ENCODE data around the gene LTO1.

LTO1 gene, protein sequence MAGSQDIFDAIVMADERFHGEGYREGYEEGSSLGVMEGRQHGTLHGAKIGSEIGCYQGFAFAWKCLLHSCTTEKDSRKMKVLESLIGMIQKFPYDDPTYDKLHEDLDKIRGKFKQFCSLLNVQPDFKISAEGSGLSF

DNA sequence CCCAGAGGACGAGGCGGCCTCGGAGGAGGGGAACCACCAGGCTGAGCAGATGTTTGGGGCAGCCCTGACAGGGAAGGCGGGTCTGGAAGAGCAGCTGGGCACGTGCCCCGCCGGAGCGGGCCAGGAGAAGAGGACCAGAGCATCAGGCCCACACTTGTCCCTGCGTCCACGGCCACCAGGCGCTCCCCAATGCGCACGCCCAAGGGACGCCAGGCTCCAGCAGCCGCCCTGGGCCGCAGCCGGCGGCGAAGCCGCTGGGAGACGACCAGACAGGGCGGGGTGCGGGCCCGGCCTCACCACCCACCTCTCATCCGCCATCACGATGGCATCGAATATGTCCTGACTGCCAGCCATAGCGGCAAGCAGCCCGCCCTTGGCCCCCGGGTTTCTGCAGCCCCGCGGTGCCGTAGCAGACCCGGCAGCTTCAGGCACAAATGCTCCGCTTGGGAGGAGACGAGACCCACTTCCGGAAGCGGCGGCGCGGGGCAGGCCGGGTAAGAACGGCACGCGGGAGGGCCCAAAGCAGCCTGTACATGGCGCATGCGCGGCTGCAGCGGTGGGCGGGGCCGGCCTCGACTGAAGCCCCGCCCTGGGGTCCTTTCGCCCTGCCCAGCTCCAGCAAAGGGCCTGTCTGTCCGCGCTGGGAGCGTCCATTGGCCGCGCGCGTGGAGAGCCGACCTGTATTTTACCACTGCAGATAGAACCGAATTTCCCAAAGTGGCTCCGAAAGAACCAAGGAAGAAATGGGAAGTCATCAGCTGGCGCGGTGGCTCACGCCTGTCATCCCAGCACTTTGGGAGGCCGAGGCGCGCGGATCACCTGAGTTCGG, at the start of gene LTO1:
Gene LTO1 (minus strand): TSS at position 468 of the 829 bp plus-strand sequence. CDS start 114 bp downstream, at position 354.
- peaks cover under 1% of the 10 kb centered on the region for H3K4me1 ChIP-seq (ENCODE audit: insufficient read depth, insufficient read length)
- DNase-seq (ENCODE audit: low read depth, low spot score): peak; percentile 92
- H3K4me3 ChIP-seq (ENCODE audit: insufficient read length, low read depth): peak within 1 kb of the TSS; percentile 95
- H3K9ac ChIP-seq (ENCODE audit: insufficient read length, low read depth): peak within 1 kb of the TSS; percentile 94
- no peaks in the 10 kb centered on the region for H3K27me3 ChIP-seq (ENCODE audit: insufficient read depth, insufficient read length)
- peaks cover 36% of the 10 kb centered on the region for H3K36me3 ChIP-seq (ENCODE audit: insufficient read depth, insufficient read length, low read length)
- no peaks in the 10 kb centered on the region for H3K9me3 ChIP-seq (ENCODE audit: insufficient read depth, low read length)
- TF ChIP-seq ZNF274 (IDR thresholded peaks at IDR 0.05; ENCODE audit: low read depth, low read length) (no peak), YY1 (IDR thresholded peaks at IDR 0.05; ENCODE audit: insufficient read depth, insufficient read length) (no peak), SUZ12 (IDR thresholded peaks at IDR 0.05; ENCODE audit: extremely low read depth, insufficient read depth, insufficient read length) (no peak)

DNA sequence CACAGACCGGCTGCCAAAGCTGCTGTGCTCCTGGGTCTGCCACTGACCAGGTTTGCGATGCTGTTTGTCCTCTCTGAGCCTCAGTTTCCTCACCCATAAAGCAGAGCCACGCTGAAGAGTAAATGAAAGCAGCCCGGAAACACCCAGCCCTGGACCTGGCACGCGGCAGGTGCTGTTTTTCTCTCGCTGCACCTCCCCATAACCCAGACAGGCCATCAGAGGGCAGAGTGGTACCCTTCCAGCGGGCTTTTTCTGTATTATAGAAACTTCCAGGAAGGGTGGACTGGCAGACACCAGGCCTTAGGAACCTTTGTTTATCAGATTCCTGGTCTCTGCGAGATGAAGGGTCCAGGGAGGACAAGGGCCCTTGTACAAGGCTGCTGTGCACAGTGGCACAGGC, 46.6 kb upstream of the LTO1 start:
- H3K27me3 ChIP-seq (ENCODE audit: insufficient read depth, insufficient read length): peaks cover 21% of the 10 kb centered on the region
- H3K9me3 ChIP-seq (ENCODE audit: insufficient read depth, low read length): no peaks in the 10 kb centered on the region
- no peak for TF ChIP-seq ZNF274 (IDR thresholded peaks at IDR 0.05; ENCODE audit: low read depth, low read length)
- no peak for TF ChIP-seq SUZ12 (IDR thresholded peaks at IDR 0.05; ENCODE audit: extremely low read depth, insufficient read depth, insufficient read length)
- no peak for TF ChIP-seq YY1 (IDR thresholded peaks at IDR 0.05; ENCODE audit: insufficient read depth, insufficient read length)
- H3K9ac ChIP-seq (ENCODE audit: insufficient read length, low read depth): no peak overlapping the region
- no peak for DNase-seq (ENCODE audit: low read depth, low spot score)
- peaks cover 9% of the 10 kb centered on the region for H3K4me1 ChIP-seq (ENCODE audit: insufficient read depth, insufficient read length)
- H3K36me3 ChIP-seq (ENCODE audit: insufficient read depth, insufficient read length, low read length): no peaks in the 10 kb centered on the region
- H3K4me3 ChIP-seq (ENCODE audit: insufficient read length, low read depth): no peak overlapping the region

DNA sequence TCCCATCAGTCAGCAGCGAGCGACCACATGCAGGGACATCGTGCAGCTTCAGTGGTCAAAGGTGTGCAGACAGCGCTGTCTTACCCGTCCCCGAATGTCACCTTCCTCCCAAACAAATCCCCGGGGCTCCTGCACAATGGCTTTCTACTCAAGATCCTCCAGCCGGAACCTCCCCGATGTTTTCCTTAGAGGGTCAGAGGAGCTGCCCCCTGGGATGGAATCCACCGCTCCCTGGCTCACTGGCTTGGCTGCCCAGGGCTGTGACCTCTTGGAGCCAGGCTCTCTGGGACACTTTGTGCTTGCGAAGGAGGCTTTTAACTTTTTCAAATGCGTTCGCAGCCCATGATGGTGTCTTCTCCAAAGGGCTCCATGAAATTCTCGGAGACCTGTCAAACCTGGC, 46.0 kb upstream of the LTO1 start:
- TF ChIP-seq SUZ12 (IDR thresholded peaks at IDR 0.05; ENCODE audit: extremely low read depth, insufficient read depth, insufficient read length) (no peak), ZNF274 (IDR thresholded peaks at IDR 0.05; ENCODE audit: low read depth, low read length) (no peak), YY1 (IDR thresholded peaks at IDR 0.05; ENCODE audit: insufficient read depth, insufficient read length) (no peak)
- Histone ChIP-seq H3K4me3 (ENCODE audit: insufficient read length, low read depth) (no peak overlapping the region), H3K27me3 (ENCODE audit: insufficient read depth, insufficient read length) (peaks cover 21% of the 10 kb centered on the region), H3K9ac (ENCODE audit: insufficient read length, low read depth) (no peak overlapping the region), H3K4me1 (ENCODE audit: insufficient read depth, insufficient read length) (peaks cover 5% of the 10 kb centered on the region), H3K9me3 (ENCODE audit: insufficient read depth, low read length) (no peaks in the 10 kb centered on the region), H3K36me3 (ENCODE audit: insufficient read depth, insufficient read length, low read length) (no peaks in the 10 kb centered on the region)
- DNase-seq (ENCODE audit: low read depth, low spot score): no peak

DNA sequence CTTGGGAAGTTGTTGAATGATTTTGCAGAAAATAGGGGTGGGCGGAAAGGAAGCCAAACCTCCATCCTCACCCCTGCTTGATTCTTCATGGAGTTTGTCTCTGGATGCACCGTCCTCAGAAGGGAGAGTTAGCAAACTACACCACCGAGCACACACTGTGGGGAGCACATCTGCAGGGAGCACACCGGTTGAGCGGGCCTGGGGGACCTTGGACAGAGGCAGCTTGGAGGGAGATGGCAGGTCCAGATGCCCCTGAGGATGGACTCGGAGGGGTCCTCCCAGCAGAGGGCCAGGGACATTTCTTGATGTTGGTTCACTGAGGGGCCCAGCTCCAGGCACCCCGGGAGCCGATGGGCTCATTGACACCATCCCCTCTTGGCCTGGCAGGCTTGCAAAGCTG, 43.8 kb upstream of the LTO1 start:
- TF ChIP-seq SUZ12 (IDR thresholded peaks at IDR 0.05; ENCODE audit: extremely low read depth, insufficient read depth, insufficient read length) (no peak), ZNF274 (IDR thresholded peaks at IDR 0.05; ENCODE audit: low read depth, low read length) (no peak), YY1 (IDR thresholded peaks at IDR 0.05; ENCODE audit: insufficient read depth, insufficient read length) (no peak)

DNA sequence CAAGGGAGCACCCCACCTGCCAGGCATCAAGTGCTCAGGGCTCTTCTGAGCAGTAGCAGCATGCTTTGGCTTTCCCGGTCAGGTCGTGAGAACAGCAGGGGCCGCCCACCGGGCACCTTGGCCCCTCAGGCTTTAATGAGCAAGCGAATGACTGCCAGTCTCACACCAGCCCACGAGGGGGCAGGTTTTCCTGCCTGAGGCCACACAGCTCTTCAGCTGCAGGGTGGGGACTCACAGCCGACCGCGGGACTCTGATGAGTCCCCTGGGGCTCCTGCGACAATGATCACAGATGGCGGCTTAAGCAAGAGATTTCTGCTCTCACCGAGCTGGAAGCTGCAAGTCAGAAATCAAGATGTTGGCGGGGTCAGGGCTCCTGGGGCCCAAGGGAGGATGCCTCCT, 43.0 kb upstream of the LTO1 start:
- Histone ChIP-seq H3K36me3 (ENCODE audit: insufficient read depth, insufficient read length, low read length) (no peaks in the 10 kb centered on the region), H3K9ac (ENCODE audit: insufficient read length, low read depth) (peak overlapping the region; percentile 44), H3K4me1 (ENCODE audit: insufficient read depth, insufficient read length) (peaks cover 4% of the 10 kb centered on the region), H3K4me3 (ENCODE audit: insufficient read length, low read depth) (no peak overlapping the region), H3K9me3 (ENCODE audit: insufficient read depth, low read length) (no peaks in the 10 kb centered on the region), H3K27me3 (ENCODE audit: insufficient read depth, insufficient read length) (peaks cover 21% of the 10 kb centered on the region)
- TF ChIP-seq SUZ12 (IDR thresholded peaks at IDR 0.05; ENCODE audit: extremely low read depth, insufficient read depth, insufficient read length): no peak
- no peak for TF ChIP-seq YY1 (IDR thresholded peaks at IDR 0.05; ENCODE audit: insufficient read depth, insufficient read length)
- TF ChIP-seq ZNF274 (IDR thresholded peaks at IDR 0.05; ENCODE audit: low read depth, low read length): no peak
- peak; percentile 80 for DNase-seq (ENCODE audit: low read depth, low spot score)

More for the DNA sequence above, 43.8 kb upstream of the LTO1 start:
- Histone ChIP-seq H3K9ac (ENCODE audit: insufficient read length, low read depth) (peak overlapping the region; percentile 44), H3K27me3 (ENCODE audit: insufficient read depth, insufficient read length) (peaks cover 21% of the 10 kb centered on the region), H3K4me1 (ENCODE audit: insufficient read depth, insufficient read length) (peaks cover 4% of the 10 kb centered on the region), H3K4me3 (ENCODE audit: insufficient read length, low read depth) (no peak overlapping the region), H3K9me3 (ENCODE audit: insufficient read depth, low read length) (no peaks in the 10 kb centered on the region), H3K36me3 (ENCODE audit: insufficient read depth, insufficient read length, low read length) (no peaks in the 10 kb centered on the region)
- no peak for DNase-seq (ENCODE audit: low read depth, low spot score)

DNA sequence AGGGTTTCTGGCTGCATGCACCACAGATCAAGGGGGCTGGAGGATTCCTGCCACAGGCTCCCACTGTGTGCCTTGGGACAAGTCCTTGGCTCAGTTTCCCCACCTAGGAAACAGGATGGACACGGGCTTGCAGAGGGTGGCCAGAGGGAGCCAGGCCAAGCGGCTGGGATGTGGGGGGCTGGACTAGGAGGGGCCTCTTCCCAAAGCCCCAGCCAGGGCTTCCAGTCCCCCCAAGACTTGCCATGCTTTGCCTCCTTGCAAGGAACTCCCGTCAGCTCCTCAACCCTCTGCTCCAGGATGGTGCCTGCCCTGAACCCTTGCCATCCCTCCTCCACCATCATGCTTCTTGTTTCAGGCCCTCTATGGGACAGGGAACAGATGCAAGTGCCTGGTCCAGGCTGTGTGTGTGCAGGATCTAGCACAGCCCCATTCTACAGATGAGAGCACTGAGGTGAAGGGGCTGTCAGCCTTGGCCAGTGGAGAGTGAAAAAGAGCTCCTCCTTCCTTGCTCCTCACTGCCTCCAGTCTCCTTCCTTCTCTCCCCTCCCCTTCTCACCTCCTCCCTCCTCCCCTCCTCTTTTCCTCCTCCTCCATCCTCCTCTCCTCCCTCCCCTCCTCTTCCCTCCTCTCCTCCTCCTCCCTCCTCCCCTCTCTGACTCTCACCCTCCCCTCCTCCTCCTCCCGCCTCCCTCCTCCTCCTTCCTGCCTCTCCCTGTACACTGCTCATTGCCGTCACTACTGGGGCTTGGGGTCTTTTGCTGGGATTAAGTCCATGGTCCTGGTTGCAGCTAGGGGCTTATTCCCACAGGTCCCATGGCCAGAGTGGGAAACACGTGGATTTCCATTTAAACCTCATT, 42.0 kb upstream of the LTO1 start:
- Histone ChIP-seq H3K27me3 (ENCODE audit: insufficient read depth, insufficient read length) (peaks cover 21% of the 10 kb centered on the region), H3K36me3 (ENCODE audit: insufficient read depth, insufficient read length, low read length) (no peaks in the 10 kb centered on the region), H3K9me3 (ENCODE audit: insufficient read depth, low read length) (no peaks in the 10 kb centered on the region), H3K4me1 (ENCODE audit: insufficient read depth, insufficient read length) (peaks cover 4% of the 10 kb centered on the region), H3K9ac (ENCODE audit: insufficient read length, low read depth) (no peak overlapping the region), H3K4me3 (ENCODE audit: insufficient read length, low read depth) (no peak overlapping the region)
- TF ChIP-seq YY1 (IDR thresholded peaks at IDR 0.05; ENCODE audit: insufficient read depth, insufficient read length): no peak
- no peak for TF ChIP-seq SUZ12 (IDR thresholded peaks at IDR 0.05; ENCODE audit: extremely low read depth, insufficient read depth, insufficient read length)
- no peak for TF ChIP-seq ZNF274 (IDR thresholded peaks at IDR 0.05; ENCODE audit: low read depth, low read length)
- DNase-seq (ENCODE audit: low read depth, low spot score): no peak
